Brain microvascular endothelial cell (primary cell): Measurements from ENCODE around the gene ZNF362.

Experiments used
- DNase-seq: peaks from one replicate; pipeline ENCODE4 v3.0.0-alpha.2; 2020
- H3K27ac ChIP-seq: fragments of 250-450 bp; sonication (Bioruptor Pico); 2 replicates; pipeline ENCODE4 v1.5.1; 2020; ENCODE audit warnings: mild to moderate bottlenecking, moderate library complexity
- H3K27me3 ChIP-seq: fragments of 250-450 bp; sonication (Bioruptor Pico); replicated peaks from 2 replicates; pipeline ENCODE4 v1.5.1; 2020; ENCODE audit warnings: mild to moderate bottlenecking
- H3K36me3 ChIP-seq: fragments of 250-450 bp; sonication (Bioruptor Pico); replicated peaks from 2 replicates; pipeline ENCODE4 v1.5.1; 2020; ENCODE audit warnings: mild to moderate bottlenecking
- H3K4me3 ChIP-seq: 2 replicates; pipeline ENCODE4 v1.5.1; 2011; ENCODE audit warnings: low read depth, mild to moderate bottlenecking, control low read depth, low read length, moderate library complexity
- in situ Hi-C: cut with HindIII; loops from 2 replicates; pipeline ENCODE4 v1.10.0; 2017; ENCODE audit warnings: low sequenced_read_pairs, low pct_ligation_motif_present
- TF ChIP-seq, protein P1 (sequence below): IDR thresholded peaks from 2 replicates; pipeline ENCODE4 v1.5.1; 2011; ENCODE audit warnings: low read depth, mild to moderate bottlenecking, moderate library complexity, low read length, control low read depth, inconsistent platforms; ENCODE audit errors: missing control alignments

ZNF362 gene

DNA sequence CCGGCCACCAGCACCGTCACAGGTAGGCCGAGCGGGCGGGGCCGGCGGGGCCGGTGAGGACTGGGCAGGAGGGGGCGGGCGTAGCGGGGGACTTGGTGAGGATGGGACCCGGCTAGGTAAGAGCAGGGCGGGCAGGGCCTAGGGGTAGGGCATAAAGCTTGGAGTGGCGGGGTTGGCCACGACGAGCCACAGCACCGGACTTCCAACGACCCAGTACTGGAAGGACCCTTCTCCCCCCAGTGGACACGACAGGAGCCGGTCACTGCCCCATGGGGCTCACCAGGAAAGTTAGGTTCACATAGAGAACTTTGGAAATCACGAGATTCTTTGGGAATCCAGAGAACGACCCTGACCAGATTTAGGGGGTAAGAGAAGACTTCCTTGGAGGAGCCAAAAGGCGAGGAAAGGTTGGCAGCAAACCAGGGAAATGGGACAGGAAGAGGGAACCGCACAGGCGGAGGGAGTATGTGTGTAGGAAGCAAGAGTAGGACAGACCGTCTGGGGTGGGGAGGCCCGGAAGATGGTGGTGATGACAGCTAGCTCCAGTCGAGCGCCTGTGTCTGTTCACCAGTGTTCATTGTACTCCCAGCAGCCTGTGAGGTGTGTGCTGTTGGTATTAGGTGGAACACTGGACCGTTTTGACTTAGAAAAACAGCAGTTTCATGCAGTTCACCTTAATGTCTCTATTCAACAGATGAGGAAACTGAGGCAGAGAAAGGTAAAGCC is 20.4 kb downstream of the ZNF362 start:
- Histone ChIP-seq H3K36me3 (peaks cover 17% of the 10 kb centered on the region), H3K27me3 (no peaks in the 10 kb centered on the region), H3K4me3 (no peak overlapping the region), H3K27ac (no peak overlapping the region)
- in situ Hi-C loops, result no loop called here
- TF ChIP-seq, protein P1, sequence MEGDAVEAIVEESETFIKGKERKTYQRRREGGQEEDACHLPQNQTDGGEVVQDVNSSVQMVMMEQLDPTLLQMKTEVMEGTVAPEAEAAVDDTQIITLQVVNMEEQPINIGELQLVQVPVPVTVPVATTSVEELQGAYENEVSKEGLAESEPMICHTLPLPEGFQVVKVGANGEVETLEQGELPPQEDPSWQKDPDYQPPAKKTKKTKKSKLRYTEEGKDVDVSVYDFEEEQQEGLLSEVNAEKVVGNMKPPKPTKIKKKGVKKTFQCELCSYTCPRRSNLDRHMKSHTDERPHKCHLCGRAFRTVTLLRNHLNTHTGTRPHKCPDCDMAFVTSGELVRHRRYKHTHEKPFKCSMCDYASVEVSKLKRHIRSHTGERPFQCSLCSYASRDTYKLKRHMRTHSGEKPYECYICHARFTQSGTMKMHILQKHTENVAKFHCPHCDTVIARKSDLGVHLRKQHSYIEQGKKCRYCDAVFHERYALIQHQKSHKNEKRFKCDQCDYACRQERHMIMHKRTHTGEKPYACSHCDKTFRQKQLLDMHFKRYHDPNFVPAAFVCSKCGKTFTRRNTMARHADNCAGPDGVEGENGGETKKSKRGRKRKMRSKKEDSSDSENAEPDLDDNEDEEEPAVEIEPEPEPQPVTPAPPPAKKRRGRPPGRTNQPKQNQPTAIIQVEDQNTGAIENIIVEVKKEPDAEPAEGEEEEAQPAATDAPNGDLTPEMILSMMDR, result no peak
- no peak for DNase-seq

- DNase-seq, result no peak
- in situ Hi-C loops, result no loop called here
- H3K27ac ChIP-seq, result no peak overlapping the region
- TF ChIP-seq, protein P1, result no peak
- peaks cover 25% of the 10 kb centered on the region for H3K36me3 ChIP-seq
- no peak overlapping the region for H3K4me3 ChIP-seq
- H3K27me3 ChIP-seq, result no peaks in the 10 kb centered on the region
These were observed 21.3 kb downstream of the ZNF362 start for GRCh38 chr1:33277488-33278084.

DNA sequence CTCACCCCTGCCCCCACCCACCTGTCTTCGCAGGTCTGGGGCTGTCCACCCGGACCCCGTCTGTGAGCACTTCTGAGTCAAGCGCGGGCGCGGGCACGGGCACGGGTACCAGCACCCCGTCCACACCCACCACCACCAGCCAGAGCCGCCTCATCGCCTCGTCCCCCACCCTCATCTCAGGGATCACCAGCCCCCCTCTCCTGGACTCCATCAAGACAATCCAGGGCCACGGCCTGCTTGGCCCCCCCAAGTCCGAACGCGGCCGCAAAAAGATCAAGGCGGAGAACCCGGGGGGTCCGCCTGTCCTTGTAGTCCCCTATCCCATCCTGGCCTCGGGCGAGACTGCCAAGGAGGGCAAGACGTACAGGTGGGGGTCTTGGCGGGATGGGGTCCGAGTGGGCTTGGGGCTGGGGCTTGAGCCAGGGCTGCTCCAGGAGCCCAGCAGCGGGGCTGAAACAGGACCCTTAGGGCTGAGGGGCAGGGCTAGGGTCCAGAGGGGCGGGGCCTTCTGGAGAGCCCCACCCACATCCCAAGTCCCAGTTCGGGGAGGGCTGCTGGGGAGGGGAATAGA is 23.9 kb downstream of the ZNF362 start:
- no peak overlapping the region for H3K27ac ChIP-seq
- TF ChIP-seq, protein P1, result no peak
- peaks cover 30% of the 10 kb centered on the region for H3K36me3 ChIP-seq
- H3K4me3 ChIP-seq, result no peak overlapping the region
- in situ Hi-C loops, result no loop called here
- H3K27me3 ChIP-seq, result no peaks in the 10 kb centered on the region
- DNase-seq, result no peak

DNA sequence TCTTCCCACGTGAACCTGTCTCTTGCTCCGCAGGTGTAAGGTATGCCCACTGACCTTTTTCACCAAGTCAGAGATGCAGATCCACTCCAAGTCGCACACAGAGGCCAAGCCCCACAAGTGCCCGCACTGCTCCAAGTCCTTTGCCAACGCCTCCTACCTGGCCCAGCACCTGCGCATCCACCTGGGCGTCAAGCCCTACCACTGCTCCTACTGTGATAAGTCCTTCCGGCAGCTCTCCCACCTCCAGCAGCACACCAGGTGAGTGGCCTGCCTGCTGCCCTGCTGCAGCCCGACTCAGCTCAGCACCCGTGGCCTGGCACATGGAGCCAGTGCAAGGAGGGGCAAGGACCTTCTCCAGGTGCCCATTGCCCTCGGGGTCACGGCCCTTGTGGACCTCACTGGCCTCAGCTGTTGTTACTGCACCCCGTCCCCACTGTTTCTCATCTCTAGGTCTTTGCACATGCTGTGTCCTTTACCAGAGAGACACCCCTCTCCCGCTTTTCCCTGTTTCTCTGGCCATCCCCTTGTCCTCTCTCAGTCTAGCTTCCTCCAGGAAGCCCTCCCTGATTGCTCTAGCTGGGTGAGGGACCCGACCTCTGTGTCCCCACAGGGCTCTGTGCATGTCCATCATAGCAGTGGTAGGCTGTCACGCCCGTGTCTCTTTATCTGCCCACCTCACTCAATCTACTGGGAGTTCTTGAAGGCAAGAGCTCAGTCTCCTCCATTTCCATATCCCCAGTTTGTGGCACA is 25.4 kb downstream of the ZNF362 start:
- DNase-seq, result no peak
- in situ Hi-C loops, result no loop called here
- H3K27me3 ChIP-seq, result no peaks in the 10 kb centered on the region
- H3K4me3 ChIP-seq, result no peak overlapping the region
- TF ChIP-seq, protein P1, result no peak
- H3K36me3 ChIP-seq, result peaks cover 30% of the 10 kb centered on the region
- no peak overlapping the region for H3K27ac ChIP-seq

DNA sequence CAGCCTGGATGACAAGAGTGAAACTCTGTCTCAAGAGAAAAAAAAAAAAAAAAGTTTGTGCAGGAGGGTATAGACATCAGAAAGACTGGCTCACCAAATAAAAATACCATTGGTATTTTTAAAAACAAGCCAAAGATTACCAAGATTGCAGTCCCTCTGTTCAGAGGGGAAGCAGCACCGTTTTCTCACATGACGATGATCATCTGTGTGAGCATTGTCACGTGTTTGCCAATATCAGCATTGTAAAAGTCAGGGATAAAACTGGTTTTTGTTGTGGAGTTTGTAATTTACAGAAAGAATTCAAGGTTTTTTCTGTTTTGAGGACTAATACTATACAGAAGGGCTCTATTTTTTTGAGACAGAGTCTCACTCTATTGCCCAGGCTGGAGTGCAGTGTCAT is 26.5 kb downstream of the ZNF362 start:
- in situ Hi-C loops, result no loop called here
- H3K4me3 ChIP-seq, result no peak overlapping the region
- no peaks in the 10 kb centered on the region for H3K27me3 ChIP-seq
- TF ChIP-seq, protein P1, result no peak
- DNase-seq, result no peak
- H3K36me3 ChIP-seq, result peaks cover 30% of the 10 kb centered on the region
- no peak overlapping the region for H3K27ac ChIP-seq
